ENCODE results near the gene CASK. TPM values are rescaled to one million over a fixed set of nuclear protein-coding genes. Genes with fewer than 3 reads are reported as not detected.

CASK gene
- total RNA-seq, 1 donor from 2014 or later = 23.0 TPM

GRCh38 chrX:41734530-41734929 is 188.8 kb downstream of the CASK start:
- Mint-ChIP-seq H3K27ac (peak overlapping the region; percentile 85), H3K36me3 (ENCODE audit: low read depth) (no peaks in the 10 kb centered on the region), H3K4me1 (peaks cover 41% of the 10 kb centered on the region), H3K27me3 (no peaks in the 10 kb centered on the region), H3K9me3 (no peaks in the 10 kb centered on the region), H3K4me3 (peak overlapping the region; percentile 75)
- ChIA-PET POLR2A (no interaction called here), CTCF (interaction anchor here (0.9 kb wide), 1 partner anchor 25 kb away, joined by 3 read pairs; no protein-coding TSS in a partner anchor)
- intact Hi-C loops (cut with micrococcal nuclease) = loop anchor here (1.0 to 5.0 kb wide), 9 partner anchors 14 to 402 kb away; partner anchors contain the start of genes DDX3X and GPR34
- no peak for DNase-seq
- ATAC-seq (ENCODE audit: low read depth) = peak; percentile 35
- TF ChIP-seq CTCF (IDR thresholded peaks at IDR 0.05) = no peak

GRCh38 chrX:41733939-41734338 is 189.4 kb downstream of the CASK start:
- Mint-ChIP-seq H3K27ac (peak overlapping the region; percentile 85), H3K4me1 (peaks cover 41% of the 10 kb centered on the region), H3K36me3 (ENCODE audit: low read depth) (no peaks in the 10 kb centered on the region), H3K27me3 (no peaks in the 10 kb centered on the region), H3K4me3 (peak overlapping the region; percentile 75), H3K9me3 (no peaks in the 10 kb centered on the region)
- ChIA-PET CTCF (no interaction called here), POLR2A (no interaction called here)
- intact Hi-C loops (cut with micrococcal nuclease) = loop anchor here (1.0 to 5.0 kb wide), 9 partner anchors 14 to 402 kb away; partner anchors contain the start of genes DDX3X and GPR34
- no peak for TF ChIP-seq CTCF (IDR thresholded peaks at IDR 0.05)
- ATAC-seq (ENCODE audit: low read depth) = peak; percentile 95
- DNase-seq = peak; percentile 17

GRCh38 chrX:41732260-41732659 is 191.1 kb downstream of the CASK start:
- H3K27ac Mint-ChIP-seq = peak overlapping the region; percentile 46
- H3K4me3 Mint-ChIP-seq = no peak overlapping the region
- DNase-seq (no peak), ATAC-seq (ENCODE audit: low read depth) (no peak)
- H3K27me3 Mint-ChIP-seq = no peaks in the 10 kb centered on the region
- CTCF ChIA-PET = no interaction called here
- no peak for TF ChIP-seq CTCF (IDR thresholded peaks at IDR 0.05)
- no peaks in the 10 kb centered on the region for H3K36me3 Mint-ChIP-seq (ENCODE audit: low read depth)
- no peaks in the 10 kb centered on the region for H3K9me3 Mint-ChIP-seq
- H3K4me1 Mint-ChIP-seq = peaks cover 38% of the 10 kb centered on the region
- POLR2A ChIA-PET = no interaction called here
- intact Hi-C loops (cut with micrococcal nuclease) = loop anchor here (5.0 kb wide), 4 partner anchors 45 to 400 kb away; partner anchors contain the start of genes DDX3X and GPR34

GRCh38 chrX:41730081-41730480 is 193.3 kb downstream of the CASK start:
- ATAC-seq (ENCODE audit: low read depth) = no peak
- intact Hi-C loops (cut with micrococcal nuclease) = loop anchor here (5.0 kb wide), 4 partner anchors 43 to 398 kb away; partner anchors contain the start of genes DDX3X and GPR34
- H3K4me1 Mint-ChIP-seq = peaks cover 28% of the 10 kb centered on the region
- no peak overlapping the region for H3K27ac Mint-ChIP-seq
- ChIA-PET POLR2A (no interaction called here), CTCF (interaction anchor here (1.0 kb wide), 1 partner anchor 30 kb away, joined by 3 read pairs; no protein-coding TSS in a partner anchor)
- no peaks in the 10 kb centered on the region for H3K36me3 Mint-ChIP-seq (ENCODE audit: low read depth)
- H3K9me3 Mint-ChIP-seq = no peaks in the 10 kb centered on the region
- TF ChIP-seq CTCF (IDR thresholded peaks at IDR 0.05) = no peak
- DNase-seq = no peak
- no peaks in the 10 kb centered on the region for H3K27me3 Mint-ChIP-seq
- no peak overlapping the region for H3K4me3 Mint-ChIP-seq

- peaks cover 30% of the 10 kb centered on the region for H3K4me1 Mint-ChIP-seq
- no peak for DNase-seq
- H3K27me3 Mint-ChIP-seq = no peaks in the 10 kb centered on the region
- intact Hi-C loops (cut with micrococcal nuclease) = no loop called here
- no peak overlapping the region for H3K27ac Mint-ChIP-seq
- H3K4me3 Mint-ChIP-seq = no peak overlapping the region
- no peaks in the 10 kb centered on the region for H3K9me3 Mint-ChIP-seq
- no peak for ATAC-seq (ENCODE audit: low read depth)
- POLR2A ChIA-PET = no interaction called here
- TF ChIP-seq CTCF (IDR thresholded peaks at IDR 0.05) = no peak
- H3K36me3 Mint-ChIP-seq (ENCODE audit: low read depth) = no peaks in the 10 kb centered on the region
- CTCF ChIA-PET = no interaction called here
Observed at GRCh38 chrX:41728125-41728524, 195.2 kb downstream of the CASK start.
